Upper lobe of left lung (tissue), 4 donors: ENCODE data around the gene PKHD1.

Source experiments
- EP300 ChIP-seq, 4 donors: sonication (generic); formaldehyde crosslinking; IDR thresholded peaks; one replicate each; pipeline ENCODE4 v1.5.1; 2017; ENCODE audit warnings: antibody characterized with exemption in 4 of 4, control low read depth in 2 of 4
- POLR2A ChIP-seq, 4 donors: fragments of 450-650 bp; IDR thresholded peaks; one replicate each; pipeline ENCODE4 v1.5.1; 2016 to 2017; ENCODE audit warnings: antibody characterized with exemption in 4 of 4, mild to moderate bottlenecking in 2 of 4
- POLR2AphosphoS5 ChIP-seq, 2 donors: sonication (generic); formaldehyde crosslinking; IDR thresholded peaks; one replicate each; pipeline ENCODE4 v1.5.1; 2017; ENCODE audit warnings: antibody characterized with exemption in 2 of 2
- TF ChIP-seq, protein P1 (sequence below), 6 experiments: fragments of 450-650 bp in 4 of 6; fragments of 200-600 bp in 2 of 6; sonication (generic) in 2 of 6; IDR thresholded peaks; one replicate each; pipeline ENCODE4 v1.5.1; 2016 to 2019; ENCODE audit warnings: antibody characterized with exemption in 6 of 6

DNA sequence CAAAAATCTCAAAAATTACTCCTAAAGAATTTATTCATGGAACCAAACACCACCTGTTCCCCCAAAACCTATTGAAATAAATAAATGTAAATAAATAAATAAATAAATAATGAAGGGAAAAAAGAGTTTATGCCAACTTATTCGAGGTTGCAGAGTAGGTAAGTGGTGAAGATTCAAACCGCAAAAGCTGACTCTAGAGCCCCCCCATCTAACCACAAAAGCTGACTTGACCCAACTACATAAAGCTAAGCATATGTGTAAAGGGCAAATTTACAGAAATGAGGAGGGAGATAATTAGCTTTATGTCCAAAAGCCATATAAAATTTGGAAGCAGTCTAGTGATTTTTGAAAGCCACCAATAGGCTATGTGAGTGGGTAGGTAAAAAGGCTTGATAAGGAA is 486.9 kb downstream of the PKHD1 start:
- TF ChIP-seq POLR2A (IDR thresholded peaks at IDR 0.05) (no peak), POLR2AphosphoS5 (IDR thresholded peaks at IDR 0.05) (no peak), EP300 (IDR thresholded peaks at IDR 0.05) (no peak)
- TF ChIP-seq, protein P1, sequence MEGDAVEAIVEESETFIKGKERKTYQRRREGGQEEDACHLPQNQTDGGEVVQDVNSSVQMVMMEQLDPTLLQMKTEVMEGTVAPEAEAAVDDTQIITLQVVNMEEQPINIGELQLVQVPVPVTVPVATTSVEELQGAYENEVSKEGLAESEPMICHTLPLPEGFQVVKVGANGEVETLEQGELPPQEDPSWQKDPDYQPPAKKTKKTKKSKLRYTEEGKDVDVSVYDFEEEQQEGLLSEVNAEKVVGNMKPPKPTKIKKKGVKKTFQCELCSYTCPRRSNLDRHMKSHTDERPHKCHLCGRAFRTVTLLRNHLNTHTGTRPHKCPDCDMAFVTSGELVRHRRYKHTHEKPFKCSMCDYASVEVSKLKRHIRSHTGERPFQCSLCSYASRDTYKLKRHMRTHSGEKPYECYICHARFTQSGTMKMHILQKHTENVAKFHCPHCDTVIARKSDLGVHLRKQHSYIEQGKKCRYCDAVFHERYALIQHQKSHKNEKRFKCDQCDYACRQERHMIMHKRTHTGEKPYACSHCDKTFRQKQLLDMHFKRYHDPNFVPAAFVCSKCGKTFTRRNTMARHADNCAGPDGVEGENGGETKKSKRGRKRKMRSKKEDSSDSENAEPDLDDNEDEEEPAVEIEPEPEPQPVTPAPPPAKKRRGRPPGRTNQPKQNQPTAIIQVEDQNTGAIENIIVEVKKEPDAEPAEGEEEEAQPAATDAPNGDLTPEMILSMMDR (IDR thresholded peaks at IDR 0.05), result no peak
